Measurements from ENCODE around the gene BUD31.

DNA sequence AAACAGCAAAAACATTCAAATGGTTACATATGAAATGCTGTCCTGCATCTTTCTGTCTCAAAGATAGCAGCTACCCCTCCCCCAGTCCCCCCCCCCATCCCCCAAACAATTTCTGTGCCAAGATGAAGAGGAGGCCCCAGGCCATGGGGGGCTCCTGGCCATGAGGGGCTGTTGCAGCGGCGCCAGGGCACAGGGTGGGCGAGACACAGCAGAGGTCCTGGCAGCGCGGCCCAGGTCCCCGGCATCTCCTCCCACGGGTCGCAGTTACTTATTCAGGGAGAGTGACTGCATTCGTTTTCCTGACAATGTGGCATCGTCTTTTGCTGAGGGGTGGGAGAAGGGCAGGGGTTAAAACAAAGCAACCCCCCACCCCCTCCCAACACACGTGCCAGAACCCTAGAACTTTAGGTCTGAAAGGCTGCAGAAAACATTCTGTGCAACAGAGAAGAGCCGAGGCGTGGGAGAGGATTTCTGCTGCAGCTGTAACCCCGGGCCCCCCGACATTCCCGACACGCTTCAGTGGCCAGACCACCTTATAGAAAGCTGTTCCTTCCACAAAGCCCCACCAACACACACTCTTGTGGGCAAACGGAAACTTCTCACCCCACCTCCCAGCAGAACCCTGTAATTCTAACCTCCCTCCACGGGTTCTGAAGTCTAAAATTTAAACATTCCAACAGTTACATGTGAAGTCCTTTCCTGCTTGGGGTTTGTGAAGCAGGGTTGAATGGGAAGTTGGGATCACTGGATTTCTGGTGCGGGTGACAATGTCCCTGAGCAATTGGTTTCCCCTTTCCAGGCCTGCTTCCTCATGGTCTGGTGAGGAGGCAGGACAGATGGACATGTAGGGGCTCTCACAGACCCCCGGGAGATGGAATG is 12.1 kb upstream of the BUD31 start:
- no peak for TF ChIP-seq EP300 (IDR thresholded peaks at IDR 0.05)
- TF ChIP-seq CTCF (IDR thresholded peaks at IDR 0.05): no peak
